OCI-LY7 (cell line): ENCODE measurements around the gene MPEG1. TPM values are rescaled to one million over a fixed set of nuclear protein-coding genes. Genes with fewer than 3 reads are reported as not detected.

Source experiments
- BruUV-seq: library from RNA; stranded (reverse); fragments of 400-500 nt; replicated peaks from 2 replicates; lab custom pipeline; 2021; lab: Mats Ljungman, UMichigan
- CTCF ChIA-PET: fragments of 300-600 bp; sonication (Branson Sonifier 250); formaldehyde crosslinking; loops from one replicate; lab custom pipeline; 2022; ENCODE audit warnings: antibody characterized with exemption; ENCODE audit not compliant: unreplicated experiment; lab: Charles Lee
- POLR2A ChIA-PET: fragments of 300-600 bp; sonication (Branson Sonifier 250); formaldehyde crosslinking; loops from one replicate; lab custom pipeline; 2022; ENCODE audit warnings: antibody characterized with exemption; lab: Charles Lee
- DNase-seq: peaks from one replicate; pipeline ENCODE4 v3.0.0-alpha.2; 2015; ENCODE audit warnings: low spot score
- H2AFZ ChIP-seq: fragments of 200-600 bp; sonication (generic), shearing (Covaris generic); 2 replicates; pipeline ENCODE4 v1.6.1; 2014; ENCODE audit warnings: mild to moderate bottlenecking, antibody characterized with exemption, low read length, moderate library complexity
- H3K27ac ChIP-seq: fragments of 200-600 bp; sonication (generic); 2 replicates; pipeline ENCODE4 v1.5.1; 2014; ENCODE audit warnings: mixed run types, low read depth, mild to moderate bottlenecking, moderate library complexity, low read length, inconsistent platforms; ENCODE audit not compliant: poor library complexity, severe bottlenecking
- H3K36me3 ChIP-seq: fragments of 200-600 bp; sonication (generic); 2 replicates; pipeline ENCODE4 v1.6.1; 2014; ENCODE audit warnings: mild to moderate bottlenecking, antibody characterized with exemption, low read length, moderate library complexity, mixed read lengths; ENCODE audit not compliant: insufficient read depth
- H3K4me1 ChIP-seq: fragments of 200-600 bp; sonication (generic); 2 replicates; pipeline ENCODE4 v1.5.1; 2014; ENCODE audit warnings: mild to moderate bottlenecking, low read length; ENCODE audit not compliant: insufficient read depth, poor library complexity, severe bottlenecking
- H3K4me2 ChIP-seq: fragments of 200-600 bp; sonication (generic); 2 replicates; pipeline ENCODE4 v1.6.1; 2014; ENCODE audit warnings: mild to moderate bottlenecking, low read length
- H3K4me3 ChIP-seq: fragments of 200-600 bp; sonication (generic); 2 replicates; pipeline ENCODE4 v1.5.1; 2014; ENCODE audit warnings: mild to moderate bottlenecking, low read depth, low read length; ENCODE audit not compliant: poor library complexity, severe bottlenecking
- H3K79me2 ChIP-seq: fragments of 200-600 bp; sonication (generic); 2 replicates; pipeline ENCODE4 v1.6.1; 2016; ENCODE audit warnings: low read depth, mild to moderate bottlenecking, low read length, moderate library complexity, mixed read lengths; ENCODE audit not compliant: insufficient read depth
- H3K9me2 ChIP-seq: fragments of 200-600 bp; sonication (generic); 2 replicates; pipeline ENCODE4 v1.6.1; 2016; ENCODE audit warnings: mild to moderate bottlenecking, low read length, mixed read lengths; ENCODE audit not compliant: insufficient read depth
- H3K9me3 ChIP-seq: fragments of 200-600 bp; sonication (generic); 2 replicates; pipeline ENCODE4 v1.6.1; 2014; ENCODE audit warnings: mild to moderate bottlenecking, mixed run types, low read length, mixed read lengths
- H4K20me1 ChIP-seq: fragments of 200-600 bp; sonication (generic); 2 replicates; pipeline ENCODE4 v1.6.1; 2014; ENCODE audit warnings: mild to moderate bottlenecking, antibody characterized with exemption, low read length, moderate library complexity, mixed read lengths; ENCODE audit not compliant: insufficient read depth
- CTCF ChIP-seq: fragments of 200-600 bp; sonication (generic); conservative IDR thresholded peaks from 2 replicates; pipeline ENCODE4 v1.5.1; 2014; ENCODE audit warnings: mild to moderate bottlenecking, antibody characterized with exemption, low read length, moderate library complexity, mixed read lengths
- EZH2phosphoT487 ChIP-seq: fragments of 200-600 bp; sonication (generic); IDR thresholded peaks from 2 replicates; pipeline ENCODE4 v1.6.1; 2018; ENCODE audit warnings: low read depth, borderline replicate concordance, mild to moderate bottlenecking, mixed run types, antibody characterized with exemption, low read length, moderate library complexity, mixed read lengths
- intact Hi-C: fragments of 100-400 bp; cut with micrococcal nuclease; formaldehyde crosslinking; loops from one replicate; pipeline ENCODE4 v1.10.0; 2022; ENCODE audit not compliant: unreplicated experiment
- total RNA-seq, 2 experiments: library from RNA; depleted of rRNA in 1 of 2; stranded (reverse); fragments of >200 nt in 1 of 2; shearing (Covaris generic) in 1 of 2; gene quantifications; 2 replicates each; pipeline ENCODE4 v1.2.3, GENCODE V29; 2014 to 2022

The MPEG1 gene
- total RNA-seq, 2 experiments from 2014 or later, result 0.06 to 12.4 TPM

GRCh38 chr11:59176330-59176729 lies 36.4 kb downstream of the MPEG1 start:
- H3K36me3 ChIP-seq, result no peaks in the 10 kb centered on the region
- BruUV-seq, result no TSS peak
- POLR2A ChIA-PET, result no interaction called here
- no peak overlapping the region for H3K27ac ChIP-seq
- H3K9me2 ChIP-seq, result no peaks in the 10 kb centered on the region
- CTCF ChIA-PET, result no interaction called here
- TF ChIP-seq CTCF (no peak), EZH2phosphoT487 (no peak)
- no peak overlapping the region for H3K4me2 ChIP-seq
- intact Hi-C loops, result no loop called here
- no peak for DNase-seq
- H3K4me3 ChIP-seq, result no peak overlapping the region
- H3K9me3 ChIP-seq, result 0 out of 2 replicates have a peak, but pooled peaks cover 9% of the 10 kb centered on the region
- peaks cover 11% of the 10 kb centered on the region for H3K4me1 ChIP-seq
- no peak overlapping the region for H2AFZ ChIP-seq
- no peaks in the 10 kb centered on the region for H4K20me1 ChIP-seq
- no peaks in the 10 kb centered on the region for H3K79me2 ChIP-seq

- no peak overlapping the region for H2AFZ ChIP-seq
- H3K4me1 ChIP-seq, result peaks cover 11% of the 10 kb centered on the region
- intact Hi-C loops, result no loop called here
- H3K4me3 ChIP-seq, result no peak overlapping the region
- H3K4me2 ChIP-seq, result no peak overlapping the region
- no peaks in the 10 kb centered on the region for H3K36me3 ChIP-seq
- no peak overlapping the region for H3K27ac ChIP-seq
- ChIA-PET POLR2A (no interaction called here), CTCF (interaction anchor here (0.6 kb wide), 1 partner anchor 1370 kb away, joined by 3 read pairs; no protein-coding TSS in a partner anchor)
- DNase-seq, result no peak
- 0 out of 2 replicates have a peak, but pooled peaks cover 9% of the 10 kb centered on the region for H3K9me3 ChIP-seq
- H3K79me2 ChIP-seq, result no peaks in the 10 kb centered on the region
- no TSS peak for BruUV-seq
- no peak for TF ChIP-seq CTCF
- no peak for TF ChIP-seq EZH2phosphoT487
- no peaks in the 10 kb centered on the region for H4K20me1 ChIP-seq
- no peaks in the 10 kb centered on the region for H3K9me2 ChIP-seq
Observed at GRCh38 chr11:59175091-59175501, 37.6 kb downstream of the MPEG1 start.

- TF ChIP-seq CTCF, result no peak
- TF ChIP-seq EZH2phosphoT487, result no peak
- no peak overlapping the region for H3K4me2 ChIP-seq
- peaks cover 11% of the 10 kb centered on the region for H3K4me1 ChIP-seq
- POLR2A ChIA-PET, result interaction anchor here (0.7 kb wide), 1 partner anchor 45 kb away, joined by 3 read pairs; no protein-coding TSS in a partner anchor
- CTCF ChIA-PET, result interaction anchor here (0.6 kb wide), 1 partner anchor 1371 kb away, joined by 3 read pairs; no protein-coding TSS in a partner anchor
- no peak overlapping the region for H3K27ac ChIP-seq
- H2AFZ ChIP-seq, result no peak overlapping the region
- no peaks in the 10 kb centered on the region for H3K36me3 ChIP-seq
- BruUV-seq, result no TSS peak
- no peak for DNase-seq
- H3K9me3 ChIP-seq, result 0 out of 2 replicates have a peak, but pooled peaks cover 9% of the 10 kb centered on the region
- H3K4me3 ChIP-seq, result no peak overlapping the region
- no peaks in the 10 kb centered on the region for H3K79me2 ChIP-seq
- H3K9me2 ChIP-seq, result no peaks in the 10 kb centered on the region
- H4K20me1 ChIP-seq, result no peaks in the 10 kb centered on the region
- intact Hi-C loops, result no loop called here
Observed at GRCh38 chr11:59174664-59175033, 38.1 kb downstream of the MPEG1 start.
